ENCODE data around the gene FLT3LG. TPM values are rescaled to one million over a fixed set of nuclear protein-coding genes. Genes with fewer than 3 reads are reported as not detected.

FLT3LG gene
- total RNA-seq, 4 donors from 2014 or later: 3.6 to 13.8 (median 8.4) TPM

GRCh38 chr19:49488863-49489537 lies 15.0 kb downstream of the FLT3LG start:
- WGBS, 2 donors: 27 to 28% methylated on average over 15 of the region's 15 CpGs
- peaks cover 0 to 34% (median 20%) of the 10 kb centered on the region in 4 donors for H3K4me1 ChIP-seq
- peak overlapping the region in 3 of 4 donors; percentile 82 to 93 (median 91) for H3K27ac ChIP-seq
- H3K4me3 ChIP-seq: peak overlapping the region; percentile 79 to 98 (median 96)
- no peak for DNase-seq (ENCODE audit: low spot score in 2 of 2)
- H3K9me3 ChIP-seq: no peaks in the 10 kb centered on the region
- no peaks in the 10 kb centered on the region for H3K27me3 ChIP-seq
- TF ChIP-seq POLR2A (IDR thresholded peaks at IDR 0.05) (no peak), EP300 (IDR thresholded peaks at IDR 0.05) (no peak), CTCF (IDR thresholded peaks at IDR 0.05) (no peak)
- peaks cover 7 to 54% (median 27%) of the 10 kb centered on the region in 3 donors for H3K36me3 ChIP-seq

GRCh38 chr19:49489601-49490167 lies 15.7 kb downstream of the FLT3LG start:
- no peak for TF ChIP-seq EP300 (IDR thresholded peaks at IDR 0.05)
- TF ChIP-seq CTCF (IDR thresholded peaks at IDR 0.05): no peak
- no peak for TF ChIP-seq POLR2A (IDR thresholded peaks at IDR 0.05)
- WGBS, 2 donors: 65% methylated on average over 15 of the region's 15 CpGs
- peak overlapping the region in 3 of 4 donors; percentile 82 to 93 (median 91) for H3K27ac ChIP-seq
- H3K27me3 ChIP-seq: no peaks in the 10 kb centered on the region
- H3K36me3 ChIP-seq: peaks cover 7 to 52% (median 27%) of the 10 kb centered on the region in 3 donors
- no peak for DNase-seq (ENCODE audit: low spot score in 2 of 2)
- peaks cover 0 to 34% (median 20%) of the 10 kb centered on the region in 4 donors for H3K4me1 ChIP-seq
- H3K9me3 ChIP-seq: no peaks in the 10 kb centered on the region
- peak overlapping the region in 3 of 4 donors; percentile 79 to 97 (median 96) for H3K4me3 ChIP-seq

GRCh38 chr19:49490287-49491029 lies 16.4 kb downstream of the FLT3LG start:
- Histone ChIP-seq H3K36me3 (peaks cover 7 to 46% (median 27%) of the 10 kb centered on the region in 3 donors), H3K27ac (peak overlapping the region in 3 of 4 donors; percentile 20 to 93 (median 82)), H3K4me1 (peaks cover 0 to 40% (median 20%) of the 10 kb centered on the region in 4 donors), H3K27me3 (no peaks in the 10 kb centered on the region), H3K4me3 (no peak overlapping the region), H3K9me3 (no peaks in the 10 kb centered on the region)
- DNase-seq (ENCODE audit: low spot score in 2 of 2): no peak
- 88 to 90% methylated on average over 17 to 27 of the region's 27 CpGs for WGBS, 2 donors
- TF ChIP-seq CTCF (IDR thresholded peaks at IDR 0.05) (no peak), POLR2A (IDR thresholded peaks at IDR 0.05) (no peak), EP300 (IDR thresholded peaks at IDR 0.05) (no peak)

GRCh38 chr19:49491030-49491803 lies 17.2 kb downstream of the FLT3LG start:
- Histone ChIP-seq H3K4me3 (no peak overlapping the region), H3K36me3 (peaks cover 7 to 43% (median 27%) of the 10 kb centered on the region in 3 donors), H3K9me3 (no peaks in the 10 kb centered on the region), H3K27ac (peak overlapping the region in 2 of 4 donors; percentile 18 to 20), H3K4me1 (peaks cover 0 to 43% (median 20%) of the 10 kb centered on the region in 4 donors), H3K27me3 (no peaks in the 10 kb centered on the region)
- TF ChIP-seq EP300 (IDR thresholded peaks at IDR 0.05): no peak
- TF ChIP-seq CTCF (IDR thresholded peaks at IDR 0.05): no peak
- no peak for TF ChIP-seq POLR2A (IDR thresholded peaks at IDR 0.05)
- no peak for DNase-seq (ENCODE audit: low spot score in 2 of 2)
- WGBS, 2 donors: 73 to 80% methylated on average over 15 to 17 of the region's 17 CpGs
